HAP-1 (cell line): ENCODE measurements around the gene WIPI1.
"Not testable (repeated sequence)": the region's sequence is repeated elsewhere in the genome, so short reads cannot be mapped to it uniquely, and the experiment has no call there.

ENCODE experiments used
- DNase-seq, 2 experiments: peaks; one replicate each; pipeline ENCODE4 v3.0.0-alpha.2; 2016 to 2020; ENCODE audit warnings: low spot score in 2 of 2
- H3K27me3 ChIP-seq: fragments of 250-450 bp; sonication (Bioruptor Pico); 2 replicates; pipeline ENCODE4 v1.5.1; 2020; ENCODE audit warnings: low read depth, mild to moderate bottlenecking, moderate library complexity
- H3K36me3 ChIP-seq: fragments of 250-450 bp; sonication (Bioruptor Pico); replicated peaks from 2 replicates; pipeline ENCODE4 v1.5.1; 2020; ENCODE audit warnings: mild to moderate bottlenecking
- H3K4me1 ChIP-seq: fragments of 250-450 bp; sonication (Bioruptor Pico); 2 replicates; pipeline ENCODE4 v1.5.1; 2020; ENCODE audit warnings: mild to moderate bottlenecking
- H3K4me3 ChIP-seq: fragments of 250-450 bp; sonication (Bioruptor Pico); 2 replicates; pipeline ENCODE4 v1.5.1; 2020; ENCODE audit warnings: mild to moderate bottlenecking, moderate library complexity
- H3K9me3 ChIP-seq: fragments of 250-450 bp; sonication (Bioruptor Pico); 2 replicates; pipeline ENCODE4 v1.5.1; 2020; ENCODE audit warnings: mild to moderate bottlenecking, moderate library complexity
- in situ Hi-C: fragments of 300-500 bp; cut with MboI; formaldehyde crosslinking; loops from 3 replicates; pipeline ENCODE4 v1.14.3; 2020; ENCODE audit warnings: low sequenced_read_pairs, inconsistent platforms, mixed read lengths

Gene WIPI1

DNA sequence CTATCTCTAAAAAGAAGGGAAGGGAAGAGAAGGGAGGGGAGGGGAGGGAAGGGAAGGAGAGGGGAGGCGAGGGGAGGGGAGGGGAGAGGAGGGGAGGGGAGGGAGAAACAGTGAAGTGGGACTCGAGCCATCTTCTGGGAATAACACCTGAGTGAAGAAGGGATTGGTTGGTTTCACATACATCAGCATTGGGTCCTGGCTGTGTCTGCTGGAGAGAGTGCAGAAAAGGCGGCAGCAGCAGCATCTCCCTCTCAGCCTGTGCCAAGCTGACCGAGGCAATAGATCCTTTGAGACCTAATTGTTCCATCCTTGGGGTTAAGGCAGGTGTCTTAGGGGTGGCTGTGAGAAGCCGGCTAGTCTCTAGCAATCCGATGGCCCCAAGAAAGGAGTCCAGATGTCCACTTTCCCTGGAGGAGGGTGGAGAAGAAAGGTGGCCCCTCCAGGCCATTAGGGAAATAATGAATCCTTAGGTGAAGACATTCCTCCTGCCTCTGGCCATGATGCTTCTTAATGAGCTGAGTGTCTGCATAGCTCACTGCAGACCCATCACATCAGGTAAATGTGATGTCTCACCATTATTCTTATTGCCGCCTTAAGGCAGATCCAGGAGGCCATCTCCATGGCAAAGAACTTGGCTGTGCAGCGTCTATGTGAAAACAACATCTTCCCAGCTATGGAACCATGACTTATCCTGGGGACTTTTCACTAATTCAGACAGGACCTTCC, 71.6 kb downstream of the WIPI1 start:
- Histone ChIP-seq H3K4me3 (no peak overlapping the region), H3K9me3 (no peaks in the 10 kb centered on the region), H3K36me3 (no peaks in the 10 kb centered on the region), H3K27me3 (no peaks in the 10 kb centered on the region), H3K4me1 (no peaks in the 10 kb centered on the region)
- in situ Hi-C loops = no loop called here
- DNase-seq = no peak

DNA sequence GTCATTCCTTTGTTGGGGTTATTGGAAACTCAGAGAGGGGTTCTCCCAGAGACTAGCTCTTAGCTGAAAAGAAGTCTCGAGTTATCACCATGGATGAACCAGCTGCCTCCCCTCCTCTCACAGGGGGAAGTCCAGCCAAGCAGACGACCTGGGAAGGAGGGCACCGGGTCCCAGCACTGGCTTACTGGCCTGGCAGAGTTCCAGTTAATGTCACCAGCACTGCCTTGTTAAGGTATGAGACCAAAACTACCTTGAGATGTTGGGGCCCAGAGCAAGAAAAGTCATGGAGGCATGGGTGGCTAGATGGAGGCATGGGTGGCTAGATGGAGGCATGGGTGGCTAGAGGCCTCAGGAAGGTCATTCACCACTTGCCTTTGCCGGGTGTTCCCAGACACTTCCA, 72.4 kb downstream of the WIPI1 start:
- in situ Hi-C loops = no loop called here
- H3K27me3 ChIP-seq = no peaks in the 10 kb centered on the region
- no peaks in the 10 kb centered on the region for H3K9me3 ChIP-seq
- no peak for DNase-seq
- no peaks in the 10 kb centered on the region for H3K36me3 ChIP-seq
- H3K4me3 ChIP-seq = no peak overlapping the region
- no peaks in the 10 kb centered on the region for H3K4me1 ChIP-seq

- no peak for DNase-seq
- no peaks in the 10 kb centered on the region for H3K4me1 ChIP-seq
- no peak overlapping the region for H3K4me3 ChIP-seq
- H3K27me3 ChIP-seq = no peaks in the 10 kb centered on the region
- H3K9me3 ChIP-seq = no peaks in the 10 kb centered on the region
- no peaks in the 10 kb centered on the region for H3K36me3 ChIP-seq
- in situ Hi-C loops = no loop called here
Measured at GRCh38 chr17:68384471-68384870, 72.8 kb downstream of the WIPI1 start.

- Histone ChIP-seq H3K36me3 (no peaks in the 10 kb centered on the region), H3K4me1 (no peaks in the 10 kb centered on the region), H3K4me3 (no peak overlapping the region), H3K9me3 (no peaks in the 10 kb centered on the region), H3K27me3 (no peaks in the 10 kb centered on the region)
- no peak for DNase-seq
- in situ Hi-C loops = no loop called here
Measured at GRCh38 chr17:68383443-68384321, 73.6 kb downstream of the WIPI1 start.

- H3K4me3 ChIP-seq = no peak overlapping the region
- in situ Hi-C loops = no loop called here
- no peak for DNase-seq
- H3K9me3 ChIP-seq = no peaks in the 10 kb centered on the region
- no peaks in the 10 kb centered on the region for H3K27me3 ChIP-seq
- no peaks in the 10 kb centered on the region for H3K36me3 ChIP-seq
- H3K4me1 ChIP-seq = no peaks in the 10 kb centered on the region; the same call in 1 of the 2 replicates
Measured at GRCh38 chr17:68383120-68383442, 74.2 kb downstream of the WIPI1 start.

DNA sequence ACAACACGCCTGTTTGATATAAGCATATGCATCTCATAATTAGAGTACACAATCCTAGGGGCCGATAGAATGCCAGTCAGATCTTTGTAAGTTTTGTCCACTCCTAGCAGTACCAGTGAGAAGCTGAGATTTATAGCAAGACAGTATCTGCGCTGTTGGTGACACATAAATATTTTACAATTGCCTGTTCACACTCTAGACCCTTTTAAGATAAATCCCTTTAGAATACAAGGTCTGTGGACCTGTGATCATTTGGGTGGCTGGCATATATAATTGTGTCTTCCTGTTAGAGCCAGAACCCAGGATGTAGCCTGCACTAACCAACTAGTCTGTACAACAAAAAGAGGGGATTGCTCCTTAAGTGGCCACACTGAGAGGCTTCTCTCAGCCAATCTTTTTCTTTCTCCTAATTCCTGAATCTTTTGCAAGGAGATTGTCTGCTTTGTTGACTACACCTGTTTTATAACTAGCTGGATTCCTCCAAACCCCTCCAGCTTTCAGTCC, 74.7 kb downstream of the WIPI1 start:
- Histone ChIP-seq H3K4me1 (no peaks in the 10 kb centered on the region; the same call in 1 of the 2 replicates), H3K9me3 (no peaks in the 10 kb centered on the region), H3K27me3 (no peaks in the 10 kb centered on the region), H3K36me3 (no peaks in the 10 kb centered on the region), H3K4me3 (no peak overlapping the region)
- in situ Hi-C loops = no loop called here
- DNase-seq = no peak

DNA sequence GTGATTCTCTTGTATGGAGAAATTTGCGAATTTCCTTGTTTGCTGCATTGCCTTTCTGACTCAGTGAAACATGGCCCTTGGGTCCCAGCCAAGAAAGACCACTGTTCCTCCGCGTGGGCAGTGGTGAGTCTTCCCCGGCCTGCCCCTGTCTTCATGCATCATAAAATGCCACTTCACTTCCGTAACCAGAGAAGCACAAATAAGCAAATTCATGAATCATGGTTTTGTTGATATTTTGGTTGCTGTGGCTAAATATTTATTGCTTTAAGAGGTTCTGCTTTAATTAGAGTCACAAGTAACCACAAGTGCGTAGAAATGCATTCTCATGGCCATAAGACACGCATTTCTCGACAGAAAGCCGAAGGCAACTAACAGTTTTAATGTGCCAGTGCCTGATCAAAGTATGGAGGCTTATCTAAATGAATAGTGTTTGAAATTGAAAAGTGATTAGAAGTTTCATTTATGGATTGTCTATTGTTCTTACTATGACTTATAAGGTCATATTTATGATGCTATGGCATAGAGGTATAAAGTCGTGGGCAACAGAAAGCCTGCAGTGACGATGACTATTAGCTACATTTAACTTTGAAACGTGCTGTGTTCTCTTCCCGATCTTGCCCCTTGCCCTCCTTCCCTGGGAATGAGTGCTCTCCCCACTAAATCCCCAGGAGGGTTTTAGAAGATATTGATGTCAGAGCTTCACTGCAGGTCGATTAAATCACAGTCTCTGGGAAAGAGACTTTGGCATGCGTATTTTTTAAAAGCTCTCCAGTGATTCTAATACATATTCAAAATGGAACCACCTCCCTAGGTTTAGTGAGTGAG, 76.0 kb downstream of the WIPI1 start:
- Histone ChIP-seq H3K4me1 (no peaks in the 10 kb centered on the region; the same call in 1 of the 2 replicates), H3K4me3 (no peak overlapping the region), H3K36me3 (no peaks in the 10 kb centered on the region), H3K9me3 (no peaks in the 10 kb centered on the region), H3K27me3 (no peaks in the 10 kb centered on the region)
- no peak for DNase-seq
- in situ Hi-C loops = no loop called here

DNA sequence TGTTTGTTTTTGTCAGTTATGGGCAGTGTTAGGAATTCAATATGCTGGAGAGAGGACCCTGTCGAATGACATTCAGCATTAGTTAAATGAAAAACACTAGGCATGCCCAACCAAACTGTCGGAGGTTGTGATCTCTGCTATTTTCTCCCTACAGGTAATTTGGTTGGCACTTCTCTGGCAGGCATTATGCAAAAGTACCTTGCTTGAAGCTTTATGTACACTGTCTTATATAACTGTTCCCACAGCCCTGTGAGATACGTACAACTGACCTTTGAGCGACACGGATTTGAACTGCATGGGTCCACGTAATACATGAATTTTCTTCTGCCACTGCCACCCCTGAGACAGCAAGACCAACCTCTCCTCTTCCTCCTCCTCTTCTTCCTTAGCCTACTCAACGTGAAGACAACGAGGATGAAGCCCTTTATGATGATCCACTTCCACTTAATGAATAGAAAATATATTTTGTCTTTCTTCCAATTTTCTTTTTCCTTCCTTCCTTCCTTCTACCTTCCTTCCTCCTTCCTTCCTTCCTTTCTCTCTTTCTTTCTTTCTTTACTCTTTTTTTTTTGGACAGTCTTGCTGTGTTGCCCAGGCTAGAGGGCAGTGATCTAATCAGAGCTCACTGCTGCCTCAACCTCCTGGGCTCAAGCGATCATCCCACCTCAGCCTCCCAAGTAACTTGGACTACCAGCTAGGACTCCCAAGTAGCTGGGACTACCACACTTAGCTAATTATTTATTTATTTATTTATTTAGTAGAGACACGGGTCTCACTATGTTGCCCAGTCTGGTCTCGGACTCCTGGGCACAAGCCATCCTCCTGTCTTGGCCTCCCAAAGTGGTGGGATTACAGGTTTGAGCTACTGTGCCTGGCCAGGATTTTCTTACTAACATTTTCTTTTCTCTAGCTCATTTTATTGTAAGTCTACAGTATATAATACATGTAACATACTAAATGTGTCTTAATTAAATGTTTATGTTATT, 77.3 kb downstream of the WIPI1 start:
- in situ Hi-C loops = no loop called here
- no peak for DNase-seq
- Histone ChIP-seq H3K36me3 (no peaks in the 10 kb centered on the region), H3K4me3 (no peak overlapping the region), H3K27me3 (no peaks in the 10 kb centered on the region), H3K4me1 (no peaks in the 10 kb centered on the region; the same call in 1 of the 2 replicates), H3K9me3 (no peaks in the 10 kb centered on the region)

GRCh38 chr17:68379177-68379510, 78.2 kb downstream of the WIPI1 start:
- Histone ChIP-seq H3K4me3 (no peak overlapping the region), H3K36me3 (no peaks in the 10 kb centered on the region), H3K9me3 (no peaks in the 10 kb centered on the region), H3K4me1 (no peaks in the 10 kb centered on the region; the same call in 1 of the 2 replicates), H3K27me3 (no peaks in the 10 kb centered on the region)
- in situ Hi-C loops = no loop called here
- DNase-seq = no peak

GRCh38 chr17:68378268-68379176, 78.8 kb downstream of the WIPI1 start:
- Histone ChIP-seq H3K27me3 (no peaks in the 10 kb centered on the region), H3K4me3 (no peak overlapping the region), H3K4me1 (no peaks in the 10 kb centered on the region; the same call in 1 of the 2 replicates), H3K36me3 (no peaks in the 10 kb centered on the region), H3K9me3 (no peaks in the 10 kb centered on the region)
- DNase-seq = no peak
- in situ Hi-C loops = no loop called here

DNA sequence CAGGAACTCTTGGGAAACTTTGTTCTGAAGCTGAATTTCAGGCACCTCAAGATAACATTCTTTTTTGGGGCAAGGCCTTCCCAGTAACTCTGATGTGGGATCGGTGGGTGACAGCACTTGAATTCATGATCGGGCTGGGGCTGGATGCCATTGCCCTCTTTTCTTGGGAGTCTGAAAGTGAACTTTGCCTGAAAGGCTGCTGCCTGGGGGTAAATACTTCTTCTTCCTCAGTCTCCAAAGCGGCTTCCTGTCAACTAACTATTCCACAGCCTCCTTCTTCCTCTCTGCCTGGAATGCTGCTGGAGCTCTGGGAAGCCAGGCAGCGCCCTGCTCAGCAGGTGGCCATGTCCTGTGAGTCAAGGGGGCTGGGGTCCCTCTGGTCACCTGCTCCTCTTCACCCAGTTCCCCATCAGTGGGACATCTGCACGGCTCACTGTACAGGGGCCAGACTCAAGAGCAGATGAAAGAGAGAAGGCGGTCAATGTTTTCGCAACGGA, 79.5 kb downstream of the WIPI1 start:
- Histone ChIP-seq H3K36me3 (no peaks in the 10 kb centered on the region), H3K9me3 (no peaks in the 10 kb centered on the region), H3K4me3 (no peak overlapping the region), H3K4me1 (no peaks in the 10 kb centered on the region; the same call in 1 of the 2 replicates), H3K27me3 (no peaks in the 10 kb centered on the region)
- DNase-seq = no peak
- in situ Hi-C loops = no loop called here

DNA sequence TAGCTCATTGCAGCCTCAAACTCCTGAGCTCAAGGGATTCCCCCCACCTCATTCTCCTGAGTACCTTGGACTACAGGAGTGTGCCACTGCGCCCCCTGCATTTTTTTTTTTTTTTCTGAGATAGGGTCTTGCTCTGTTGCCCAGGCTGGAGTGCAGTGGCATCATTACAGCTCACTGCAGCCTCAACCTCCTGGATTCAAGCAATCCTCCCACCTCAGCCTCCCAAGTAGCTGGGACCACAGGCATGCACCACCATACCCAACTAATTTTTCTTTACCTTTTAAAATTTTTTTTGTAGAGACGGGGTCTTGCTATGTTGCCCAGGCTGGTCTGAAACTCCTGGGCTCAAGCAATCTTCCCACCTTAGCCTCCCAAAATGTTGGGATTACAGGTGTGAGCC, 81.1 kb downstream of the WIPI1 start:
- H3K27me3 ChIP-seq, H3K36me3 ChIP-seq, DNase-seq, H3K9me3 ChIP-seq, H3K4me1 ChIP-seq, in situ Hi-C loops, H3K4me3 ChIP-seq: not testable (repeated sequence)
